ENCODE measurements around the gene DERA.

DNA sequence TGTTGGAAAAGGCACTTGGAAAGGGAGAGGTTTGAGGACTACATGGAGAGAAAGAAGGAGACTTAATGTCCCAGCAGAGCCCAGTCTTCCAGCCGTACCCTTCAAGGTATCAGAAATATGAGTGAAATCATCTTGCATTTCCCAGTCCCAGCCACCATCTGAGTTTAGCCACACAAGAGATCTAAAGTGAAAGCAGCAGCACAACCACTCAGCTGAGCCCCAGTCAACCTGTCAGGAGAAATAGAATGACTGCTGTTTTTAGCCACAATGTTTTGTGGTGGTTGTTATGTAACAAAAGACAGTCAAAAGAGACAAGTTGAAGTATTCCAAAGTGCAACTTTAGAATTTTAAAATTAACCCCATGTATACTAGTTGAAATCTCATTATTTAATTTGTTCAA lies 28.0 kb downstream of the DERA start:
- no peak for TF ChIP-seq EZH2phosphoT487 (IDR thresholded peaks at IDR 0.05; ENCODE audit: low read length)
- TF ChIP-seq, protein P1, sequence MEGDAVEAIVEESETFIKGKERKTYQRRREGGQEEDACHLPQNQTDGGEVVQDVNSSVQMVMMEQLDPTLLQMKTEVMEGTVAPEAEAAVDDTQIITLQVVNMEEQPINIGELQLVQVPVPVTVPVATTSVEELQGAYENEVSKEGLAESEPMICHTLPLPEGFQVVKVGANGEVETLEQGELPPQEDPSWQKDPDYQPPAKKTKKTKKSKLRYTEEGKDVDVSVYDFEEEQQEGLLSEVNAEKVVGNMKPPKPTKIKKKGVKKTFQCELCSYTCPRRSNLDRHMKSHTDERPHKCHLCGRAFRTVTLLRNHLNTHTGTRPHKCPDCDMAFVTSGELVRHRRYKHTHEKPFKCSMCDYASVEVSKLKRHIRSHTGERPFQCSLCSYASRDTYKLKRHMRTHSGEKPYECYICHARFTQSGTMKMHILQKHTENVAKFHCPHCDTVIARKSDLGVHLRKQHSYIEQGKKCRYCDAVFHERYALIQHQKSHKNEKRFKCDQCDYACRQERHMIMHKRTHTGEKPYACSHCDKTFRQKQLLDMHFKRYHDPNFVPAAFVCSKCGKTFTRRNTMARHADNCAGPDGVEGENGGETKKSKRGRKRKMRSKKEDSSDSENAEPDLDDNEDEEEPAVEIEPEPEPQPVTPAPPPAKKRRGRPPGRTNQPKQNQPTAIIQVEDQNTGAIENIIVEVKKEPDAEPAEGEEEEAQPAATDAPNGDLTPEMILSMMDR (IDR thresholded peaks at IDR 0.05; ENCODE audit: low read length) = no peak
- no peak for TF ChIP-seq EZH2 (optimal IDR thresholded peaks at IDR 0.05; ENCODE audit: low read depth, low read length)

Data from MM.1S (cell line).